ENCODE results near the gene RAP1GDS1.

DNA sequence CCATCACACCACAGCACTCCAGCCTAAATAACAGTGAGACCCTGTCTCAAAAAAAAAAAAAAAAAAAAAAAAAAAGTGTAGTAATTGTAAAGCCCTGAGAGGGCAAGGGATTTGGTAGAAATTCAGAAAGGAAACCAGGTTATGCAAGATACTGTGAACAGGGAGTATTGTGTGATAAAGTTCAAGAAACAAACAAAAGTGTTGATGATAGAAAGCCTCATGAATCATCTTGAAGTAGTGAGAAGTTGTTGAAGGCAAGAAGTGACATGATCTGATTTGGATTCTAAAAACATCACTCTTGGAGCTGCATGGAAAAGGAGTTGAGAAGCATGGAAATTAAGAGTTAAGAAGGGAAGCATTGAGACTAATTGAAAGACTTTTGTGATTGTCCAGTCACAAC, 102.2 kb downstream of the RAP1GDS1 start:
- TF ChIP-seq, protein P1, sequence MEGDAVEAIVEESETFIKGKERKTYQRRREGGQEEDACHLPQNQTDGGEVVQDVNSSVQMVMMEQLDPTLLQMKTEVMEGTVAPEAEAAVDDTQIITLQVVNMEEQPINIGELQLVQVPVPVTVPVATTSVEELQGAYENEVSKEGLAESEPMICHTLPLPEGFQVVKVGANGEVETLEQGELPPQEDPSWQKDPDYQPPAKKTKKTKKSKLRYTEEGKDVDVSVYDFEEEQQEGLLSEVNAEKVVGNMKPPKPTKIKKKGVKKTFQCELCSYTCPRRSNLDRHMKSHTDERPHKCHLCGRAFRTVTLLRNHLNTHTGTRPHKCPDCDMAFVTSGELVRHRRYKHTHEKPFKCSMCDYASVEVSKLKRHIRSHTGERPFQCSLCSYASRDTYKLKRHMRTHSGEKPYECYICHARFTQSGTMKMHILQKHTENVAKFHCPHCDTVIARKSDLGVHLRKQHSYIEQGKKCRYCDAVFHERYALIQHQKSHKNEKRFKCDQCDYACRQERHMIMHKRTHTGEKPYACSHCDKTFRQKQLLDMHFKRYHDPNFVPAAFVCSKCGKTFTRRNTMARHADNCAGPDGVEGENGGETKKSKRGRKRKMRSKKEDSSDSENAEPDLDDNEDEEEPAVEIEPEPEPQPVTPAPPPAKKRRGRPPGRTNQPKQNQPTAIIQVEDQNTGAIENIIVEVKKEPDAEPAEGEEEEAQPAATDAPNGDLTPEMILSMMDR (IDR thresholded peaks at IDR 0.05 in 8 of 11, conservative IDR thresholded peaks at IDR 0.05 in 3 of 11) = no peak
- TF ChIP-seq POLR2A (IDR thresholded peaks at IDR 0.05) = no peak
- TF ChIP-seq POLR2AphosphoS5 (IDR thresholded peaks at IDR 0.05) = no peak
